ENCODE results near the gene MRPL39. TPM values are rescaled to one million over a fixed set of nuclear protein-coding genes. Genes with fewer than 3 reads are reported as not detected.

Gene MRPL39
- total and polyA plus RNA-seq, 2 donors from 2014 or later = 24.1 to 52.7 TPM

Other genes starting within 250 kb of the MRPL39 start
- 12.0 TPM for gene JAM2, start 31.8 kb upstream of the MRPL39 start, total RNA-seq
- gene JAM2, start 31.8 kb upstream of the MRPL39 start, polyA plus RNA-seq (ENCODE audit: insufficient read depth, low read depth, low replicate concordance) = 6.0 TPM
- 117 TPM for gene ATP5PF, start 127.4 kb upstream of the MRPL39 start, total RNA-seq
- 998 TPM for gene ATP5PF, start 127.4 kb upstream of the MRPL39 start, polyA plus RNA-seq (ENCODE audit: insufficient read depth, low read depth, low replicate concordance)
- 22.5 TPM for gene GABPA, start 127.5 kb upstream of the MRPL39 start, total RNA-seq
- 6.1 TPM for gene GABPA, start 127.5 kb upstream of the MRPL39 start, polyA plus RNA-seq (ENCODE audit: insufficient read depth, low read depth, low replicate concordance)